ENCODE results near the gene GNAT2.

- TF ChIP-seq CTCF (IDR thresholded peaks at IDR 0.05; ENCODE audit: low read length) (no peak), EZH2 (IDR thresholded peaks at IDR 0.05; ENCODE audit: borderline replicate concordance, low read length) (no peak)
Observed at GRCh38 chr1:109598655-109599054, 20.8 kb downstream of the GNAT2 start.
